Large intestine (tissue), 3 donors: ENCODE results near the gene CAMK2D. TPM values are rescaled to one million over a fixed set of nuclear protein-coding genes. Genes with fewer than 3 reads are reported as not detected.

Experiments used
- DNase-seq, 2 donors: peaks; one replicate each; pipeline versions ENCODE4 v3.0.0 to v3.0.0-alpha.2; 2013
- H3K27ac ChIP-seq: one replicate; pipeline ENCODE4 v1.5.1; 2013; ENCODE audit warnings: low read length
- H3K27me3 ChIP-seq: 2 replicates; pipeline ENCODE4 v1.6.1; 2013; ENCODE audit warnings: low read length; ENCODE audit not compliant: control insufficient read depth, insufficient read depth
- H3K36me3 ChIP-seq: 2 replicates; pipeline ENCODE4 v1.6.1; 2013; ENCODE audit warnings: low read length; ENCODE audit not compliant: control insufficient read depth, insufficient read depth
- H3K4me1 ChIP-seq: one replicate; pipeline ENCODE4 v1.6.1; 2013; ENCODE audit warnings: low read length; ENCODE audit not compliant: control insufficient read depth, insufficient read depth
- H3K4me3 ChIP-seq: one replicate; pipeline ENCODE4 v1.5.1; 2013; ENCODE audit warnings: low read length
- H3K9me3 ChIP-seq: one replicate; pipeline ENCODE4 v1.6.1; 2013; ENCODE audit warnings: mild to moderate bottlenecking, low read depth, low read length, moderate library complexity; ENCODE audit not compliant: control insufficient read depth
- WGBS: methylation state at CpG from one replicate; pipeline ENCODE4 v1.1.5; 2013; ENCODE audit warnings: low lambda C conversion rate; ENCODE audit not compliant: insufficient coverage; 5-methylcytosine and 5-hydroxymethylcytosine counted together
- polyA plus RNA-seq: library from polyadenylated mRNA; unstranded; fragments of 120-200 nt; gene quantifications from one replicate; pipeline ENCODE4 v1.2.1, GENCODE V29; 2013

The CAMK2D gene
- polyA plus RNA-seq, 1 donor, result 67.7 TPM

GRCh38 chr4:113674251-113674650 is 87.3 kb downstream of the CAMK2D start:
- no CpG with 5 or more reads among the region's 1 CpG for WGBS
- H3K4me1 ChIP-seq, result no peaks in the 10 kb centered on the region

GRCh38 chr4:113673450-113673849 is 88.1 kb downstream of the CAMK2D start:
- Histone ChIP-seq H3K27ac (no peak overlapping the region), H3K9me3 (no peaks in the 10 kb centered on the region), H3K36me3 (no peaks in the 10 kb centered on the region), H3K4me3 (no peak overlapping the region), H3K27me3 (no peaks in the 10 kb centered on the region), H3K4me1 (no peaks in the 10 kb centered on the region)
- WGBS, result no CpG with 5 or more reads among the region's 2 CpGs
- no peak for DNase-seq

More at GRCh38 chr4:113674251-113674650, 87.3 kb downstream of the CAMK2D start:
- Histone ChIP-seq H3K36me3 (no peaks in the 10 kb centered on the region), H3K9me3 (no peaks in the 10 kb centered on the region), H3K4me3 (no peak overlapping the region), H3K27me3 (no peaks in the 10 kb centered on the region), H3K27ac (no peak overlapping the region)
- DNase-seq, result no peak

GRCh38 chr4:113666386-113667114 is 95.0 kb downstream of the CAMK2D start:
- Histone ChIP-seq H3K27ac (no peak overlapping the region), H3K9me3 (no peaks in the 10 kb centered on the region)

GRCh38 chr4:113665036-113665435 is 96.5 kb downstream of the CAMK2D start:
- no peak overlapping the region for H3K4me3 ChIP-seq
- no peaks in the 10 kb centered on the region for H3K4me1 ChIP-seq
- H3K9me3 ChIP-seq, result no peaks in the 10 kb centered on the region
- H3K36me3 ChIP-seq, result peaks cover 3% of the 10 kb centered on the region
- H3K27ac ChIP-seq, result no peak overlapping the region
- no peaks in the 10 kb centered on the region for H3K27me3 ChIP-seq
- WGBS, result no CpG with 5 or more reads among the region's 1 CpG
- no peak for DNase-seq

More at GRCh38 chr4:113666386-113667114, 95.0 kb downstream of the CAMK2D start:
- DNase-seq, result no peak
- H3K27me3 ChIP-seq, result no peaks in the 10 kb centered on the region
- 0% methylated on average over 1 of the region's 8 CpGs for WGBS
- no peaks in the 10 kb centered on the region for H3K4me1 ChIP-seq
- H3K4me3 ChIP-seq, result no peak overlapping the region
- peaks cover 3% of the 10 kb centered on the region for H3K36me3 ChIP-seq

GRCh38 chr4:113662581-113662980 is 99.0 kb downstream of the CAMK2D start:
- H3K27me3 ChIP-seq, result no peaks in the 10 kb centered on the region
- WGBS, result 92% methylated on average over 2 of the region's 3 CpGs
- H3K4me1 ChIP-seq, result peaks cover 4% of the 10 kb centered on the region
- no peak overlapping the region for H3K4me3 ChIP-seq
- peaks cover 6% of the 10 kb centered on the region for H3K36me3 ChIP-seq
- no peak overlapping the region for H3K27ac ChIP-seq
- H3K9me3 ChIP-seq, result no peaks in the 10 kb centered on the region
- DNase-seq, result no peak

GRCh38 chr4:113659127-113659526 is 102.4 kb downstream of the CAMK2D start:
- no peak for DNase-seq
- Histone ChIP-seq H3K4me1 (peaks cover 4% of the 10 kb centered on the region), H3K27me3 (no peaks in the 10 kb centered on the region), H3K36me3 (peaks cover 3% of the 10 kb centered on the region), H3K27ac (no peak overlapping the region), H3K9me3 (no peaks in the 10 kb centered on the region), H3K4me3 (no peak overlapping the region)
- WGBS, result no CpG with 5 or more reads among the region's 1 CpG

- Histone ChIP-seq H3K27me3 (no peaks in the 10 kb centered on the region), H3K36me3 (peaks cover 3% of the 10 kb centered on the region), H3K9me3 (no peaks in the 10 kb centered on the region), H3K4me3 (no peak overlapping the region), H3K4me1 (peaks cover 4% of the 10 kb centered on the region), H3K27ac (no peak overlapping the region)
- WGBS, result no CpG with 5 or more reads among the region's 3 CpGs
- DNase-seq, result no peak
Observed at GRCh38 chr4:113657586-113658233, 103.8 kb downstream of the CAMK2D start.

GRCh38 chr4:113653871-113654270 is 107.7 kb downstream of the CAMK2D start:
- 100% methylated on average over 1 of the region's 3 CpGs for WGBS
- Histone ChIP-seq H3K27me3 (no peaks in the 10 kb centered on the region), H3K4me1 (no peaks in the 10 kb centered on the region), H3K4me3 (no peak overlapping the region), H3K27ac (no peak overlapping the region), H3K36me3 (no peaks in the 10 kb centered on the region), H3K9me3 (no peaks in the 10 kb centered on the region)
- DNase-seq, result no peak

GRCh38 chr4:113646442-113646822 is 115.1 kb downstream of the CAMK2D start:
- no peaks in the 10 kb centered on the region for H3K27me3 ChIP-seq
- DNase-seq, result no peak
- no peaks in the 10 kb centered on the region for H3K9me3 ChIP-seq
- no peaks in the 10 kb centered on the region for H3K36me3 ChIP-seq
- H3K4me1 ChIP-seq, result peaks cover 31% of the 10 kb centered on the region
- WGBS, result no CpG with 5 or more reads among the region's 2 CpGs
- H3K4me3 ChIP-seq, result no peak overlapping the region
- H3K27ac ChIP-seq, result peak overlapping the region; percentile 71

- Histone ChIP-seq H3K4me1 (peaks cover 31% of the 10 kb centered on the region), H3K9me3 (no peaks in the 10 kb centered on the region), H3K4me3 (no peak overlapping the region), H3K27me3 (no peaks in the 10 kb centered on the region), H3K27ac (peak overlapping the region; percentile 72), H3K36me3 (no peaks in the 10 kb centered on the region)
- DNase-seq, result peak; percentile 81 to 91
- 6% methylated on average over 3 of the region's 5 CpGs for WGBS
Observed at GRCh38 chr4:113645771-113646441, 115.6 kb downstream of the CAMK2D start.
